ENCODE measurements around the gene C3orf49. TPM values are rescaled to one million over a fixed set of nuclear protein-coding genes. Genes with fewer than 3 reads are reported as not detected.

Gene C3orf49
- total RNA-seq, 4 donors from 2014 or later, result not detected

DNA sequence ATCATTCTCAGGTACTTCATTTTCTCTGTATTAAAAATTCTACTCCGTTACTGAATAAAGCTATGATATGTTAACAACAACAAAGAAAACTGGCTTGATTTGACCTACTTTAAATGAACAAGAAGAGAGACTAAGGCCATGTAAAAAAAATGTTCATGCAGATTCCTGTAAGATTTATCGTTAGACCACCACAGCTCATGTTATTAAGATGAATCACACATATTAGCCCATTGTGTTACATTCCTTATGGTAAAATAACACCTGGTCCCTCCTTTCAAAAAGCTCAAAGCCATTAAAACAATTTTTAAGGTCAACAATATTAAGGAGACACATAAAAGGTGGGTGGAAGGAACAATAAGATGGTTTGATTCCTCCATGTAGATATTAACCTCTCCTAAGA lies 38.2 kb downstream of the C3orf49 start:
- Histone ChIP-seq H3K27me3 (no peaks in the 10 kb centered on the region), H3K27ac (no peak overlapping the region), H3K9me3 (no peaks in the 10 kb centered on the region), H3K4me1 (peaks cover 0 to 24% (median 1%) of the 10 kb centered on the region in 4 donors), H3K36me3 (no peaks in the 10 kb centered on the region), H3K4me3 (no peak overlapping the region)
- WGBS, 2 donors, result 89 to 95% methylated on average over 2 of the region's 2 CpGs
- DNase-seq (ENCODE audit: low spot score in 2 of 2), result no peak
- TF ChIP-seq EP300 (IDR thresholded peaks at IDR 0.05) (no peak), POLR2A (IDR thresholded peaks at IDR 0.05) (no peak)
- TF ChIP-seq, protein P1, sequence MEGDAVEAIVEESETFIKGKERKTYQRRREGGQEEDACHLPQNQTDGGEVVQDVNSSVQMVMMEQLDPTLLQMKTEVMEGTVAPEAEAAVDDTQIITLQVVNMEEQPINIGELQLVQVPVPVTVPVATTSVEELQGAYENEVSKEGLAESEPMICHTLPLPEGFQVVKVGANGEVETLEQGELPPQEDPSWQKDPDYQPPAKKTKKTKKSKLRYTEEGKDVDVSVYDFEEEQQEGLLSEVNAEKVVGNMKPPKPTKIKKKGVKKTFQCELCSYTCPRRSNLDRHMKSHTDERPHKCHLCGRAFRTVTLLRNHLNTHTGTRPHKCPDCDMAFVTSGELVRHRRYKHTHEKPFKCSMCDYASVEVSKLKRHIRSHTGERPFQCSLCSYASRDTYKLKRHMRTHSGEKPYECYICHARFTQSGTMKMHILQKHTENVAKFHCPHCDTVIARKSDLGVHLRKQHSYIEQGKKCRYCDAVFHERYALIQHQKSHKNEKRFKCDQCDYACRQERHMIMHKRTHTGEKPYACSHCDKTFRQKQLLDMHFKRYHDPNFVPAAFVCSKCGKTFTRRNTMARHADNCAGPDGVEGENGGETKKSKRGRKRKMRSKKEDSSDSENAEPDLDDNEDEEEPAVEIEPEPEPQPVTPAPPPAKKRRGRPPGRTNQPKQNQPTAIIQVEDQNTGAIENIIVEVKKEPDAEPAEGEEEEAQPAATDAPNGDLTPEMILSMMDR (IDR thresholded peaks at IDR 0.05), result no peak

DNA sequence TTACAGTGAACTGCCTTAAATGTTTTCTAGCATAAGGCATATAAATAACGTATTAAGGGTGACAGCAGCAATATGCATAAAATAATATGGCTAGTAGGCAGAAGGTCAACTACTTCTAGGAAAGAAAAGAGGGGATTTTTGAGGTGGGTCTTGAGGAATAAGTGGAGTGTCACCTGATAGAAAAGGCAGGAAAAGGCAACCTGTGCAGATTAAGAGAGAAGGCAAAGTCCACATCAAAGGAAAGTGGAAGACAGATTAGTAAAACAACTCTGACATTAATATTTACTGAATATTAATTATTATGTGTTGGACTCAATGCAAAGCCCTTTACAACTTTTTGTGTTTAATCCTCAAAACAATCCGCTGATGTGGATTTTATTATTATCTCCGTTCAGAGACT lies 41.7 kb downstream of the C3orf49 start:
- H3K36me3 ChIP-seq, result no peaks in the 10 kb centered on the region
- H3K4me3 ChIP-seq, result no peak overlapping the region
- peaks cover 0 to 38% (median 8%) of the 10 kb centered on the region in 4 donors for H3K4me1 ChIP-seq
- TF ChIP-seq EP300 (IDR thresholded peaks at IDR 0.05), result no peak
- TF ChIP-seq POLR2A (IDR thresholded peaks at IDR 0.05), result no peak
- TF ChIP-seq, protein P1 (IDR thresholded peaks at IDR 0.05), result no peak
- H3K27me3 ChIP-seq, result no peaks in the 10 kb centered on the region
- no peak for DNase-seq (ENCODE audit: low spot score in 2 of 2)
- WGBS, 2 donors, result 82 to 89% methylated on average over 3 of the region's 3 CpGs
- no peak overlapping the region for H3K27ac ChIP-seq
- no peaks in the 10 kb centered on the region for H3K9me3 ChIP-seq

- no peak overlapping the region for H3K27ac ChIP-seq
- 83 to 87% methylated on average over 5 of the region's 5 CpGs for WGBS, 2 donors
- H3K4me3 ChIP-seq, result no peak overlapping the region
- H3K9me3 ChIP-seq, result no peaks in the 10 kb centered on the region
- no peaks in the 10 kb centered on the region for H3K27me3 ChIP-seq
- H3K36me3 ChIP-seq, result no peaks in the 10 kb centered on the region
- TF ChIP-seq, protein P1 (IDR thresholded peaks at IDR 0.05), result no peak
- TF ChIP-seq EP300 (IDR thresholded peaks at IDR 0.05) (no peak), POLR2A (IDR thresholded peaks at IDR 0.05) (no peak)
- peaks cover 0 to 33% (median 8%) of the 10 kb centered on the region in 4 donors for H3K4me1 ChIP-seq
- DNase-seq (ENCODE audit: low spot score in 2 of 2), result no peak
Observed at GRCh38 chr3:63861306-63861705, 42.2 kb downstream of the C3orf49 start.

- WGBS, 2 donors, result 27 to 28% methylated on average over 5 of the region's 5 CpGs
- DNase-seq (ENCODE audit: low spot score in 2 of 2), result no peak
Observed at GRCh38 chr3:63862804-63863149, 43.7 kb downstream of the C3orf49 start.

More at GRCh38 chr3:63862804-63863149, 43.7 kb downstream of the C3orf49 start:
- peak overlapping the region; percentile 92 to 97 (median 95) for H3K27ac ChIP-seq
- H3K9me3 ChIP-seq, result no peaks in the 10 kb centered on the region
- peak overlapping the region; percentile 89 to 99 (median 97) for H3K4me3 ChIP-seq
- H3K36me3 ChIP-seq, result no peaks in the 10 kb centered on the region
- peaks cover 0 to 34% (median 8%) of the 10 kb centered on the region in 4 donors for H3K4me1 ChIP-seq
- H3K27me3 ChIP-seq, result no peaks in the 10 kb centered on the region
- TF ChIP-seq POLR2A (IDR thresholded peaks at IDR 0.05) (no peak), EP300 (IDR thresholded peaks at IDR 0.05) (no peak)
- TF ChIP-seq, protein P1 (IDR thresholded peaks at IDR 0.05), result no peak

All from tibial nerve (tissue), 4 donors.